Smooth muscle cell (in vitro differentiated cells): ENCODE results near the gene COQ10A. TPM values are rescaled to one million over a fixed set of nuclear protein-coding genes. Genes with fewer than 3 reads are reported as not detected.
A peak's percentile ranks its signal among the peaks of the same experiment; 100 is the strongest.

Experiments
- DNase-seq: peaks from one replicate; lab custom pipeline; 2025; ENCODE audit not compliant: unreplicated experiment; lab: John Stamatoyannopoulos, UW
- H2AFZ ChIP-seq: fragments of 200-600 bp; sonication (generic); 2 replicates; pipeline ENCODE4 v1.6.0; 2016; ENCODE audit warnings: antibody characterized with exemption, low read depth, mild to moderate bottlenecking
- H3F3A ChIP-seq: fragments of 200-600 bp; sonication (generic); 2 replicates; pipeline ENCODE4 v1.6.0; 2017; ENCODE audit warnings: antibody characterized with exemption, low read depth
- H3K27ac ChIP-seq: fragments of 200-600 bp; sonication (generic); 2 replicates; pipeline ENCODE4 v1.5.1; 2016; ENCODE audit warnings: low read depth, mild to moderate bottlenecking
- H3K27me3 ChIP-seq: fragments of 200-600 bp; sonication (generic); 2 replicates; pipeline ENCODE4 v1.6.1; 2016; ENCODE audit warnings: low read depth, mild to moderate bottlenecking
- H3K36me3 ChIP-seq: fragments of 200-600 bp; sonication (generic); 2 replicates; pipeline ENCODE4 v1.5.1; 2016; ENCODE audit warnings: low read depth
- H3K4me1 ChIP-seq: fragments of 200-600 bp; sonication (generic); 2 replicates; pipeline ENCODE4 v1.5.1; 2016; ENCODE audit warnings: low read depth
- H3K4me2 ChIP-seq: fragments of 200-600 bp; sonication (generic); 2 replicates; pipeline ENCODE4 v1.6.0; 2016; ENCODE audit warnings: mild to moderate bottlenecking
- H3K4me3 ChIP-seq: fragments of 200-600 bp; sonication (generic); 2 replicates; pipeline ENCODE4 v1.5.1; 2016; ENCODE audit warnings: mild to moderate bottlenecking
- H3K79me2 ChIP-seq: fragments of 200-600 bp; sonication (generic); 2 replicates; pipeline ENCODE4 v1.6.0; 2016; ENCODE audit warnings: low read depth, mild to moderate bottlenecking
- H3K9ac ChIP-seq: fragments of 200-600 bp; sonication (generic); 2 replicates; pipeline ENCODE4 v1.6.0; 2016; ENCODE audit warnings: low read depth
- H3K9me3 ChIP-seq: fragments of 200-600 bp; sonication (generic); replicated peaks from 2 replicates; pipeline ENCODE4 v1.5.1; 2016; ENCODE audit warnings: low read depth
- H4K20me1 ChIP-seq: fragments of 200-600 bp; sonication (generic); 2 replicates; pipeline ENCODE4 v1.6.0; 2016; ENCODE audit warnings: low read depth
- WGBS: methylation state at CpG from one replicate; pipeline ENCODE4 v1.1.7; 2016; ENCODE audit warnings: low lambda C conversion rate; 5-methylcytosine and 5-hydroxymethylcytosine counted together
- polyA plus RNA-seq: library from polyadenylated mRNA; unstranded; fragments of >200 nt; fragmentation: Nextera tagmentation; extraction: Ambion mirVana; gene quantifications from 2 replicates; pipeline ENCODE4 v1.2.1, GENCODE V29; 2016
- total RNA-seq: library from RNA; depleted of rRNA; stranded (reverse); fragments of >200 nt; gene quantifications from 2 replicates; pipeline ENCODE4 v1.2.3, GENCODE V29; 2014
- TF ChIP-seq, protein P1 (sequence below): fragments of 200-600 bp; sonication (generic); IDR thresholded peaks from 2 replicates; pipeline ENCODE4 v1.5.1; 2017; ENCODE audit warnings: borderline replicate concordance, mild to moderate bottlenecking, antibody characterized with exemption; ENCODE audit not compliant: insufficient read depth, poor library complexity, severe bottlenecking

Gene COQ10A
- total and polyA plus RNA-seq, 2 experiments from 2014 or later: 9.8 to 11.0 TPM

DNA sequence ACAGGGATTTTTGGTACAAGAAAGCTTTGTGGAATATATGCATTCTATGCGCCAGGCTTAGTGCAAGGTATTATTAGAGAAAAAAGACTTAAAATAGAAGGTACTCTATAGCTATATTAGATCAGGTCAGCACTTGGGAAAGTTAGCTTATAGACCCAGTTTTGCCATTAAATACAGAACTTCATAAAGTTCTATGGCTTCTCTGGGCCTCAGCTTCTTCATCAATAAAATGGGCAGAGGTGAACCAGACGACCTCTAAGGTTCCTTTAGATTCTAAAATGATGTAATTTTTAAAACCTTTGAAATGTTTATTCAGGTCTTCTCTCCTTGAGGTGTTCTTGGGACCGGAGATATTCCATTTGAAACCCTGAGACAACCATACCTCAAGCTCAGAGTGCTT, 42.0 kb downstream of the COQ10A start:
- Histone ChIP-seq H3K27me3 (no peaks in the 10 kb centered on the region), H3F3A (peaks cover 9% of the 10 kb centered on the region), H3K79me2 (no peaks in the 10 kb centered on the region), H3K4me1 (no peaks in the 10 kb centered on the region), H3K9me3 (no peaks in the 10 kb centered on the region), H3K27ac (no peak overlapping the region), H4K20me1 (no peaks in the 10 kb centered on the region), H2AFZ (no peak overlapping the region), H3K36me3 (peaks cover 13% of the 10 kb centered on the region), H3K4me2 (no peak overlapping the region), H3K9ac (no peak overlapping the region), H3K4me3 (no peak overlapping the region)
- WGBS: 97% methylated on average over 3 of the region's 3 CpGs
- TF ChIP-seq, protein P1, sequence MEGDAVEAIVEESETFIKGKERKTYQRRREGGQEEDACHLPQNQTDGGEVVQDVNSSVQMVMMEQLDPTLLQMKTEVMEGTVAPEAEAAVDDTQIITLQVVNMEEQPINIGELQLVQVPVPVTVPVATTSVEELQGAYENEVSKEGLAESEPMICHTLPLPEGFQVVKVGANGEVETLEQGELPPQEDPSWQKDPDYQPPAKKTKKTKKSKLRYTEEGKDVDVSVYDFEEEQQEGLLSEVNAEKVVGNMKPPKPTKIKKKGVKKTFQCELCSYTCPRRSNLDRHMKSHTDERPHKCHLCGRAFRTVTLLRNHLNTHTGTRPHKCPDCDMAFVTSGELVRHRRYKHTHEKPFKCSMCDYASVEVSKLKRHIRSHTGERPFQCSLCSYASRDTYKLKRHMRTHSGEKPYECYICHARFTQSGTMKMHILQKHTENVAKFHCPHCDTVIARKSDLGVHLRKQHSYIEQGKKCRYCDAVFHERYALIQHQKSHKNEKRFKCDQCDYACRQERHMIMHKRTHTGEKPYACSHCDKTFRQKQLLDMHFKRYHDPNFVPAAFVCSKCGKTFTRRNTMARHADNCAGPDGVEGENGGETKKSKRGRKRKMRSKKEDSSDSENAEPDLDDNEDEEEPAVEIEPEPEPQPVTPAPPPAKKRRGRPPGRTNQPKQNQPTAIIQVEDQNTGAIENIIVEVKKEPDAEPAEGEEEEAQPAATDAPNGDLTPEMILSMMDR: no peak
- no peak for DNase-seq

DNA sequence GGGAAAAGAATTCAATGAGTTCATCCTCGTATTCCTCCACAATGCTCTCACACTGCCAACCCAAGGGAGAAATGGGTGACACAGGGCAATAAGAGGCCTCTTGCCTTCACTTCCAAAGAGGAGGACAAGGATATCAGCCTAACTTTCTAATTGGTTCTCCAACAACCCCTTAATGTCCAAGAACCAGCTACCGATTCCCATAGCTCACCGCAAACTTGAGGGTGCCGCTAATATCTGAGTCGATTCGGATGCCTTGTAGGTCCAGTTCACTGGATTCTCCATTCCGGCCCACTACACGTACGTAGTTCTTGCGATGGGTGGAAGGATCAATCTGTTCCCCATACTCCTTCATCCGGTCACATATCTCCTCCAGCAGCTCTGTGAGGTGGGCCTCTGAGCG, 44.3 kb downstream of the COQ10A start:
- WGBS: 97% methylated on average over 12 of the region's 12 CpGs
- Histone ChIP-seq H2AFZ (no peak overlapping the region), H3K27me3 (no peaks in the 10 kb centered on the region), H3K9me3 (no peaks in the 10 kb centered on the region), H3F3A (peaks cover 7% of the 10 kb centered on the region), H3K9ac (no peak overlapping the region), H4K20me1 (no peaks in the 10 kb centered on the region), H3K4me3 (no peak overlapping the region), H3K4me1 (peaks cover 8% of the 10 kb centered on the region), H3K4me2 (no peak overlapping the region), H3K36me3 (peaks cover 13% of the 10 kb centered on the region), H3K27ac (no peak overlapping the region), H3K79me2 (peaks cover 20% of the 10 kb centered on the region)
- no peak for DNase-seq
- TF ChIP-seq, protein P1: no peak

DNA sequence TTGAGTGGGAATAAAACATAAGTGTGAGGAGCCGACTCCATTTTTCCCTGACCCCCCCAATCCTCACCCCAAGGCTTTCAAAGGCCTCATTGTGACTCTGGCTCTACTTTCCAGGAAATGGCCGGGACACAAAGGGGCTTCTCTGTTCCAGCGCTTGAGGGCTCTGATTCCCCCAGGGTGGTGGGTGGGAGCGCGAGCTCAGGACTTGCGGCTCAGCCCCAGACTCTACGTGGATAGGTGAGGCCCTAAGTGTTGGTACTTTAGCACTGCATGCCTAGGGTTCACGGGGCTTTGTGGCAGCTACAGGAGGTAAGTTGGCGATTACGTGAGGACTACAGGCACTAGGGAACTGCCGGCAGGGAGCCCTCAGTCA, 48.5 kb downstream of the COQ10A start:
- WGBS: 5% methylated on average over 11 of the region's 11 CpGs

More for the DNA sequence above, 48.5 kb downstream of the COQ10A start:
- no peak for DNase-seq
- Histone ChIP-seq H4K20me1 (no peaks in the 10 kb centered on the region), H3K27me3 (no peaks in the 10 kb centered on the region), H2AFZ (peak overlapping the region; percentile 91), H3K9me3 (no peaks in the 10 kb centered on the region), H3F3A (no peaks in the 10 kb centered on the region), H3K4me1 (peaks cover 14% of the 10 kb centered on the region), H3K9ac (peak overlapping the region; percentile 80), H3K4me2 (peak overlapping the region; percentile 98), H3K36me3 (no peaks in the 10 kb centered on the region), H3K4me3 (peak overlapping the region; percentile 93), H3K27ac (peak overlapping the region; percentile 69), H3K79me2 (peaks cover 20% of the 10 kb centered on the region)
- TF ChIP-seq, protein P1: no peak
